ENCODE results near the gene RUSC1. TPM values are rescaled to one million over a fixed set of nuclear protein-coding genes. Genes with fewer than 3 reads are reported as not detected.
"Not testable (repeated sequence)": the region's sequence is repeated elsewhere in the genome, so short reads cannot be mapped to it uniquely, and the experiment has no call there.

The RUSC1 gene
- total RNA-seq, 1 experiment from 2014 or later, result 66.9 TPM

- Histone ChIP-seq H4K91ac (ENCODE audit: insufficient read length, low read depth, low read length) (no peak overlapping the region), H2AK5ac (ENCODE audit: insufficient read length, low read length) (no peak overlapping the region), H2BK5ac (ENCODE audit: insufficient read length, low read length) (no peak overlapping the region), H3K9ac (ENCODE audit: extremely low read depth, insufficient read length, low read length) (no peak overlapping the region), H2BK20ac (ENCODE audit: low read depth, low read length, poor library complexity, severe bottlenecking) (no peak overlapping the region), H3K4me2 (ENCODE audit: insufficient read depth, insufficient read length, low read length) (no peak overlapping the region), H3K56ac (ENCODE audit: insufficient read length, low read depth, low read length) (no peak overlapping the region), H3K18ac (ENCODE audit: insufficient read length, low read depth, low read length) (no peak overlapping the region), H3K27me3 (ENCODE audit: insufficient read depth, low read length) (no peaks in the 10 kb centered on the region), H2BK15ac (ENCODE audit: low read depth, low read length) (no peak overlapping the region), H3K4ac (ENCODE audit: low read depth, low read length) (no peak overlapping the region), H3K23ac (ENCODE audit: insufficient read length, low read depth, low read length) (no peak overlapping the region), H3K14ac (ENCODE audit: insufficient read depth, low read length) (no peak overlapping the region), H3K79me1 (ENCODE audit: insufficient read depth, low read depth, low read length, poor library complexity, severe bottlenecking) (no peaks in the 10 kb centered on the region), H4K5ac (ENCODE audit: insufficient read length, low read depth, low read length) (no peak overlapping the region), H4K20me1 (ENCODE audit: control insufficient read depth, insufficient read depth, insufficient read length) (no peaks in the 10 kb centered on the region), H2AFZ (ENCODE audit: low read length) (no peak overlapping the region), H3K23me2 (ENCODE audit: insufficient read length, low read depth, low read length, poor library complexity, severe bottlenecking) (peaks cover 14% of the 10 kb centered on the region), H2BK120ac (ENCODE audit: low read depth, low read length, poor library complexity, severe bottlenecking) (no peak overlapping the region), H3K4me1 (ENCODE audit: insufficient read depth, low read length) (no peaks in the 10 kb centered on the region), H3T11ph (ENCODE audit: low read length) (no peak overlapping the region), H3K27ac (ENCODE audit: insufficient read length, low read depth, low read length) (no peak overlapping the region), H3K79me2 (ENCODE audit: insufficient read depth, low read length) (no peaks in the 10 kb centered on the region), H4K8ac (replicated peaks; ENCODE audit: insufficient read length, low read depth, low read length) (no peak overlapping the region), H2BK12ac (ENCODE audit: insufficient read length, low read depth, low read length) (no peak overlapping the region), H3K9me3 (ENCODE audit: control insufficient read depth, low read depth, low read length) (no peaks in the 10 kb centered on the region)
- H3K36me3 Mint-ChIP-seq (ENCODE audit: insufficient read depth in 1 of 3, low read depth in 3 of 3), result peaks cover 15 to 50% (median 48%) of the 10 kb centered on the region in 3 experiments; a peak in 6 of 7 replicates
- H3K9me3 Mint-ChIP-seq, result no peaks in the 10 kb centered on the region
- H3K4me1 Mint-ChIP-seq, result peaks cover 8 to 9% of the 10 kb centered on the region in 2 experiments
- TF ChIP-seq CTCF (conservative IDR thresholded peaks at IDR 0.05), result no peak
- no peaks in the 10 kb centered on the region; the same call in 1 of the 2 replicates for H3K27me3 Mint-ChIP-seq (ENCODE audit: low read depth)
- no CpG with 5 or more reads among the region's 4 CpGs for WGBS (ENCODE audit: extremely low coverage, insufficient read length, low lambda C conversion rate)
- no peak for DNase-seq
- no peak overlapping the region for H3K27ac Mint-ChIP-seq
- H3K4me3 Mint-ChIP-seq, result no peak overlapping the region
Observed at GRCh38 chr1:155327981-155328380, 7.3 kb downstream of the RUSC1 start.

DNA sequence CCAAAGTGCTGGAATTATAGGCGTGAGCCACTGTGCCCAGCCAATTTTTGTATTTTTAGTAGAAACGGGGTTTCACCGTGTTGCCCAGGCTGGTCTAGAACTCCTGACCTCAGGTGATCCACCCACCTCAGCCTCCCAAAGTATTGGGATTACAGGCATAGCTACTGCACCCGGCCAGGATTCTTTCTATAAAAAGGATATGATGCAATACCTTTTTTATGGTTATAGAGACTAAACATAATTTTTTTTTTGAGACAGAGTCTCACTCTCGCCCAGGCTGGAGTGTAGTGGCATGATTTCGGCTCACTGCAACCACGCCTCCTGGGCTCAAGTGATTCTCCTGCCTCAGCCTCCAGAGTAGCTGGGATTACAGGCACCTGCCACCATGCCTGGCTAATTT is 8.2 kb downstream of the RUSC1 start:
- H3K4me1 ChIP-seq (ENCODE audit: insufficient read depth, low read length), result not testable (repeated sequence)

More for the DNA sequence above, 8.2 kb downstream of the RUSC1 start:
- not testable (repeated sequence) for H3K14ac ChIP-seq (ENCODE audit: insufficient read depth, low read length); H4K20me1 ChIP-seq (ENCODE audit: control insufficient read depth, insufficient read depth, insufficient read length); H3K23me2 ChIP-seq (ENCODE audit: insufficient read length, low read depth, low read length, poor library complexity, severe bottlenecking); H2BK12ac ChIP-seq (ENCODE audit: insufficient read length, low read depth, low read length); DNase-seq; H3K27ac Mint-ChIP-seq; H3K4me3 Mint-ChIP-seq; H2BK5ac ChIP-seq (ENCODE audit: insufficient read length, low read length); H3K27ac ChIP-seq (ENCODE audit: insufficient read length, low read depth, low read length); H3K4me1 Mint-ChIP-seq; H3K79me2 ChIP-seq (ENCODE audit: insufficient read depth, low read length); H3K56ac ChIP-seq (ENCODE audit: insufficient read length, low read depth, low read length); H4K8ac ChIP-seq (replicated peaks; ENCODE audit: insufficient read length, low read depth, low read length); H3K4ac ChIP-seq (ENCODE audit: low read depth, low read length); H2AK5ac ChIP-seq (ENCODE audit: insufficient read length, low read length); H3K18ac ChIP-seq (ENCODE audit: insufficient read length, low read depth, low read length); H3T11ph ChIP-seq (ENCODE audit: low read length); H2BK120ac ChIP-seq (ENCODE audit: low read depth, low read length, poor library complexity, severe bottlenecking); H3K27me3 Mint-ChIP-seq (ENCODE audit: low read depth); H2AFZ ChIP-seq (ENCODE audit: low read length); H3K79me1 ChIP-seq (ENCODE audit: insufficient read depth, low read depth, low read length, poor library complexity, severe bottlenecking); H3K9me3 Mint-ChIP-seq; H2BK15ac ChIP-seq (ENCODE audit: low read depth, low read length); H3K27me3 ChIP-seq (ENCODE audit: insufficient read depth, low read length); H3K9ac ChIP-seq (ENCODE audit: extremely low read depth, insufficient read length, low read length); H4K5ac ChIP-seq (ENCODE audit: insufficient read length, low read depth, low read length); H3K4me2 ChIP-seq (ENCODE audit: insufficient read depth, insufficient read length, low read length); H4K91ac ChIP-seq (ENCODE audit: insufficient read length, low read depth, low read length); H3K9me3 ChIP-seq (ENCODE audit: control insufficient read depth, low read depth, low read length); H3K23ac ChIP-seq (ENCODE audit: insufficient read length, low read depth, low read length); H2BK20ac ChIP-seq (ENCODE audit: low read depth, low read length, poor library complexity, severe bottlenecking)
- WGBS (ENCODE audit: extremely low coverage, insufficient read length, low lambda C conversion rate), result no CpG with 5 or more reads among the region's 7 CpGs
- H3K36me3 Mint-ChIP-seq (ENCODE audit: insufficient read depth in 1 of 3, low read depth in 3 of 3), result peaks cover 15 to 53% (median 50%) of the 10 kb centered on the region in 3 experiments; a peak in 6 of 7 replicates
